Thymus (tissue), 11 donors: Measurements from ENCODE around the gene TANGO2. TPM values are rescaled to one million over a fixed set of nuclear protein-coding genes. Genes with fewer than 3 reads are reported as not detected.

ENCODE experiments used
- DNase-seq, 9 donors: peaks; one replicate each; pipeline ENCODE4 v3.0.0-alpha.2; 2013; ENCODE audit warnings: low spot score in 9 of 9, low read depth in 6 of 9, missing footprints in 1 of 9
- H3K27ac ChIP-seq, 2 donors: one replicate each; pipeline ENCODE4 v1.5.1; 2013; ENCODE audit warnings: control low read depth in 1 of 2, low read depth in 1 of 2, low read length in 1 of 2, mild to moderate bottlenecking in 1 of 2, moderate library complexity in 1 of 2
- H3K27me3 ChIP-seq, 2 donors: one replicate each; pipeline ENCODE4 v1.5.1; 2013; ENCODE audit warnings: low read length in 1 of 2; ENCODE audit not compliant: control insufficient read depth in 2 of 2, insufficient read depth in 1 of 2
- H3K36me3 ChIP-seq, 2 donors: one replicate each; pipeline ENCODE4 v1.5.1; 2013; ENCODE audit warnings: low read length in 1 of 2, mild to moderate bottlenecking in 1 of 2, moderate library complexity in 1 of 2; ENCODE audit not compliant: control insufficient read depth in 2 of 2, insufficient read depth in 2 of 2
- H3K4me1 ChIP-seq, 2 donors: one replicate each; pipeline ENCODE4 v1.5.1; 2013; ENCODE audit warnings: low read length in 2 of 2; ENCODE audit not compliant: control insufficient read depth in 2 of 2, insufficient read depth in 2 of 2
- H3K4me3 ChIP-seq, 2 donors: one replicate each; pipeline ENCODE4 v1.5.1; 2013; ENCODE audit warnings: low read length in 2 of 2, control low read depth in 1 of 2, mild to moderate bottlenecking in 1 of 2
- H3K9me3 ChIP-seq, 2 donors: one replicate each; pipeline ENCODE4 v1.5.1; 2013; ENCODE audit warnings: low read length in 1 of 2, mild to moderate bottlenecking in 1 of 2; ENCODE audit not compliant: control insufficient read depth in 2 of 2, insufficient read depth in 1 of 2
- WGBS: extraction: QIAGEN DNeasy Blood & Tissue Kit; methylation state at CpG from one replicate; pipeline ENCODE4 v1.1.7; 2013; 5-methylcytosine and 5-hydroxymethylcytosine counted together
- polyA plus RNA-seq: library from polyadenylated mRNA; stranded (reverse); fragments of 200-250 nt; gene quantifications from one replicate; pipeline ENCODE4 v1.2.3, GENCODE V29; 2013
- total RNA-seq: library from RNA; stranded (reverse); fragments of 120-200 nt; gene quantifications from one replicate; pipeline ENCODE4 v1.2.4, GENCODE V29; 2013
- donor health status: healthy.

TANGO2 gene
- total and polyA plus RNA-seq, 2 donors = 15.9 to 19.7 TPM

GRCh38 chr22:20015971-20016733 is 4.8 kb upstream of the TANGO2 start:
- H3K9me3 ChIP-seq = peaks cover 0 to 5% of the 10 kb centered on the region in 2 donors
- peaks cover 27 to 60% of the 10 kb centered on the region in 2 donors for H3K27me3 ChIP-seq
- H3K4me1 ChIP-seq = peaks cover 12 to 16% of the 10 kb centered on the region in 2 donors
- 2% methylated on average over 101 of the region's 101 CpGs for WGBS
- H3K27ac ChIP-seq = no peak overlapping the region
- peak in 2 of 9 donors; percentile 24 to 32 for DNase-seq
- H3K4me3 ChIP-seq = peak overlapping the region; percentile 30 to 71
- H3K36me3 ChIP-seq = no peaks in the 10 kb centered on the region

DNA sequence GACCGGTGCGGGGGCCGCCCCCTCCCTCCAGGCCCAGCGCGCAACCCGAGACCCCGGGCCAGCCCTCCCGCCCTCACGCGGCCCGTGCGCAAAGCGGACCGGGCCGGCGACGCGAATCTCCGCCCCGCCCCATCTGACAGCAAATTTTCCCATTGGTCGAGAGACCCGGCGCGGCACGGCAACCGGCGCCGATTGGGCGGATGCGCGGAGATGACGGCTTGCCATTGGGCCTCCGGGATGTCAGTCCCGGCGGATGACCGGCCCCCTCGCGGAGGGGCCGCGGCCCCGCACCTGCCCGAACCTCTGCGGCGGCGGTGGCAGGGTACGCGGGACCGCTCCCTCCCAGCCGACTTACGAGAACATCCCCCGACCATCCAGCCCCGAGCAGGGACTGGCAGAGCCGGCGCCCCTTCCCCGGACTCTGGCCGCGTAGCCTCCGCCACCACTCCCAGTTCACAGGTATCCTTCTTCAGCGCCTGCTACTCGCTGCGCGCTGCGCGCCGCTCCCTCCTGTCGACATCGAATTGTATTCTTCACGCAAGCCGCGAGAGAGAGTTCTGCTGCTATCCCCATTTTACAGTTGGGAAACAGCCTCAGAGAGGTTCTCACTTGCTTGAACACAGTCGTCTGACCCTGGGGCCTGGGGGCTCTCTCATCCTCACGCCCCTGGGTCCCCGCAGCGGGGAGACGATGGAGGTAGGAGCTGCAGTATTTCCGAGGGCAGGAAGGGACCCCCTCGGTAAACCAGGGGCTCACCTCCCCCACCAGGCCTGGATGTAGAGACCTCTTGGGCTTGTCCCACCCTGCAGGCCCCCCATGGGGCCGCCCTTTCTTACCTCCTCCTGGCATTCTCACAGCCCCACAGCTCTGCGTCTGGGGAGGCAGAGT is 3.9 kb upstream of the TANGO2 start, which contains the start of gene ARVCF:
Gene ARVCF, minus strand, starts transcription at position 90 of the 888 bp plus-strand sequence. CDS start 26,029 bp downstream, outside the sequence.
- peak; percentile 68 to 93 (median 83) for DNase-seq
- Histone ChIP-seq H3K4me1 (peaks cover 15 to 23% of the 10 kb centered on the region in 2 donors), H3K27me3 (peaks cover 27 to 60% of the 10 kb centered on the region in 2 donors), H3K9me3 (peaks cover 0 to 5% of the 10 kb centered on the region in 2 donors), H3K4me3 (peak within 1 kb of the TSS; percentile 54 to 71), H3K36me3 (no peaks in the 10 kb centered on the region), H3K27ac (no peak within 1 kb of the TSS)
- 3% methylated on average over 79 of the region's 79 CpGs for WGBS

GRCh38 chr22:20017622-20017958 is 3.3 kb upstream of the TANGO2 start:
- Histone ChIP-seq H3K36me3 (no peaks in the 10 kb centered on the region), H3K27ac (no peak overlapping the region), H3K27me3 (peaks cover 27 to 60% of the 10 kb centered on the region in 2 donors), H3K9me3 (peaks cover 0 to 5% of the 10 kb centered on the region in 2 donors), H3K4me1 (peaks cover 21 to 28% of the 10 kb centered on the region in 2 donors), H3K4me3 (peak overlapping the region in 1 of 2 donors; percentile 54)
- WGBS = 79% methylated on average over 9 of the region's 9 CpGs
- no peak for DNase-seq

GRCh38 chr22:20018001-20018400 is 2.9 kb upstream of the TANGO2 start:
- WGBS = 96% methylated on average over 5 of the region's 5 CpGs
- no peak overlapping the region for H3K27ac ChIP-seq
- no peak overlapping the region for H3K4me3 ChIP-seq
- peaks cover 0 to 5% of the 10 kb centered on the region in 2 donors for H3K9me3 ChIP-seq
- peaks cover 27 to 60% of the 10 kb centered on the region in 2 donors for H3K27me3 ChIP-seq
- no peaks in the 10 kb centered on the region for H3K36me3 ChIP-seq
- H3K4me1 ChIP-seq = peaks cover 21 to 28% of the 10 kb centered on the region in 2 donors
- no peak for DNase-seq

DNA sequence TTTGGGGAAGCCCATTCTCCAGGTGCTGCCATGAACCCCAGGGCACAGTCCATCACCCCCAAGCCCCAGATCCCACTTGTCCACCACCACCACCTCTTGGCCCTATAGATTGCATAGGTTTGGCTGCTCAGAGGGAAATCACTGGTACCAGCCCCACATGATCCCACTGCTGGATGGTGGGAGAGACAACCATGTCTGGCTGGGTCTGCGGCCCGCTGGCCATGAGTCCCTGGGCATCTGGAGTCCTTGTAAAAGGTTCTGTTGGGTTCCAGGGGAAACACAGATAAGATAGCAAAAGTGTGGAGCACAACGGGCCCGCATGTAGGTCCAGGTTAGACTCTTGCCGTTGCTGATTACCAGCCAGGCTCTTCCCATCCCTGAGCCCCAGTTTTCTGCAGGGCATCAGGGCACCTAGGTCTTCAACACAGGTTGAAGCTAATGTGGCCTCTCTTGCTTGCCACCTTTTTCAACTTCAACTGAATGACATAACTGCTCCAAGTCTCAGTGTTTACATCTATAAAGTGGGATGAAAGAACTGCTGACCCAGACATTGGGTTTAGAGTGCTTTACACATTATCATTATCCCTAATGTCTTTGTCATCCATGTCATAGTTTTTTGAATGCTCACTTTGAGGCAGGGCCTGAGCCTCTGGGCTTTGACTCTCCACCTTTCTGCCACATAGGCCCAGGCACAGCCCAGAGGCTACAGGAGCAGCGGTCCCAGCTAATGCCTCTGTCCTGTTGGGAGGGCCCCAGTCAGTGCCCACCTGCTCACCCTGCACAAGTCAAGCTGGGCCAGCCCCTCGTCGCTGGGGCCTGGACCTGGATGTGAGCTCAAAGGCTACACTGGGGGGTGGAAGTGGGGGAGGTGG is 1.0 kb upstream of the TANGO2 start:
- no peak for DNase-seq
- Histone ChIP-seq H3K9me3 (peaks cover 0 to 5% of the 10 kb centered on the region in 2 donors), H3K27me3 (peaks cover 23 to 46% of the 10 kb centered on the region in 2 donors), H3K36me3 (no peaks in the 10 kb centered on the region), H3K4me1 (peaks cover 21 to 28% of the 10 kb centered on the region in 2 donors), H3K27ac (no peak overlapping the region), H3K4me3 (peak overlapping the region; percentile 64 to 85)
- WGBS = 82% methylated on average over 8 of the region's 8 CpGs

DNA sequence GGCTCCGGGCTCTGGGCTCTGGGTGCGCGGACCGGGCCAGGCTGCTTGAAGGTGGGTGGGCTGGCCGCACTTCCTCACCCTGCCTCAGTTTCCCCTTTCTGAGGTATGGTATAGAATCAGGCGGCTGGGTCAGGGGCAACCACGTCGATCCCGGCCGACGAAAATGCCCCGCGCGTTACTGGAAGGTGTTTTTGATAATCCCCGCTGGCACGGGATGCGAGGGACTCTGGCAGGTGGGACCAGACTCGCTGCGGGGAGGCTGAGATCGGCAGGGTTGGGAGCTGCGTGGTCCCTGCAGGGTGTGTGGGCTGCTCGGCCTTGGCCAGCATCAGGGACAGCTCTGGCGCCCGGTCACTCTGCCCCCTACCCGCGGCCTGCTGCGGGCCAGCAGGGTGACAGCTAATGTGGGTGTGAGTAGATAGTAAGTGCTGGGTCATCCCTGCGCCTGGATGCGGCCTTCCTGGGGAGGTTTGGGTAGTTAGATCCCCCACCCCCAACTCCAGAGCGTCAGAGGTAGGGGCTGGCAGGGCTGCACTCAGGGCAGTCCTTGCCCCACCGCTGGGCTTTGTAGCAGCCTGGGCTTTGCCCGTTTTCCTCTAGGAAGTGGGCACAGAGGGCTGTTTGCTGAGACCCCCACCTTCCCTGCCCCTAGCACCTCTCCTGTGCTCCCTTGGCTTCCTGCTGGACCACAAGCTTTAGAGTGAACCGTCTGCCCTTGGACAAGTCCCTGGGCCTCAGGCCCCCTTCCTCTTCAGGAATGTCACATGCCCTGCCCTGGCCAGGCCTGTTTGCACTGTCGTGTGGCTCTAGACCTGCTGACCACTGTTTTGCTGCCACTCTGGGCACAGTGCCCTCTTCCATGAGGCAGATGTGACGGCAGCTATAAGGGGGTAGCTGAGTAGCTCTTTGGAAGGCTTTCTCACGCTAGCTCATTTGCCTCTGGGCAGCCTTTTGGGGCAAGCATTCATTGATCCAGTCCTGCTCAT is 579 bp downstream of the TANGO2 start:
- peaks cover 15 to 26% of the 10 kb centered on the region in 2 donors for H3K4me1 ChIP-seq
- H3K36me3 ChIP-seq = no peaks in the 10 kb centered on the region
- peak in 2 of 9 donors; percentile 22 to 28 for DNase-seq
- H3K4me3 ChIP-seq = peak overlapping the region; percentile 85 to 99
- WGBS = 9% methylated on average over 36 of the region's 36 CpGs
- peaks cover 8 to 31% of the 10 kb centered on the region in 2 donors for H3K27me3 ChIP-seq
- peaks cover 0 to 5% of the 10 kb centered on the region in 2 donors for H3K9me3 ChIP-seq
- H3K27ac ChIP-seq = peak overlapping the region; percentile 51 to 76

- peaks cover 15 to 21% of the 10 kb centered on the region in 2 donors for H3K4me1 ChIP-seq
Measured at GRCh38 chr22:20022231-20022977, 1.5 kb downstream of the TANGO2 start.

More at GRCh38 chr22:20022231-20022977, 1.5 kb downstream of the TANGO2 start:
- peaks cover 2 to 23% of the 10 kb centered on the region in 2 donors for H3K27me3 ChIP-seq
- no peak overlapping the region for H3K27ac ChIP-seq
- DNase-seq = no peak
- H3K36me3 ChIP-seq = peaks cover 0 to 2% of the 10 kb centered on the region in 2 donors
- H3K4me3 ChIP-seq = peak overlapping the region in 1 of 2 donors; percentile 99
- WGBS = 91% methylated on average over 11 of the region's 11 CpGs
- peaks cover 0 to 2% of the 10 kb centered on the region in 2 donors for H3K9me3 ChIP-seq
